ENCODE results near the gene EEF1A2.

DNA sequence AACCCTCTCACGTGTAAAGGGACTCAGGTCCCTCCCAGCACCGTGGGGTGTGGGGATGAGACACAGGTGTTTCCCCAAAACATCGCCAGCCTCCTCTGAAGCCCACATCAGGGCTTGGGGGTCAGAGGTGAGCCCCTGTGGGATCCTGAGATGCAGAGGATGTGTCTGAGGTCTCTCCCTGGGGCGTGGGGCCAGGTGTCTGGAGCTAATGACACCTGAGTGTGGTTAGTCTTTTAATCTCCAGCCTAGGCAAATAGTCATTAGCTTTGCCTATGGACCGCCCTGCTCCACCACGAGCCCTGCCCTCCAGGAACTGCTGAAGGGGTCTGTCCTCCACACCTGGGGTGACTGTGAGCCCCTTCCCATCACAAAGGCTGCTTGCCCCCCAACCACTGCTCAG lies 46.9 kb upstream of the EEF1A2 start:
- TF ChIP-seq, protein P1, sequence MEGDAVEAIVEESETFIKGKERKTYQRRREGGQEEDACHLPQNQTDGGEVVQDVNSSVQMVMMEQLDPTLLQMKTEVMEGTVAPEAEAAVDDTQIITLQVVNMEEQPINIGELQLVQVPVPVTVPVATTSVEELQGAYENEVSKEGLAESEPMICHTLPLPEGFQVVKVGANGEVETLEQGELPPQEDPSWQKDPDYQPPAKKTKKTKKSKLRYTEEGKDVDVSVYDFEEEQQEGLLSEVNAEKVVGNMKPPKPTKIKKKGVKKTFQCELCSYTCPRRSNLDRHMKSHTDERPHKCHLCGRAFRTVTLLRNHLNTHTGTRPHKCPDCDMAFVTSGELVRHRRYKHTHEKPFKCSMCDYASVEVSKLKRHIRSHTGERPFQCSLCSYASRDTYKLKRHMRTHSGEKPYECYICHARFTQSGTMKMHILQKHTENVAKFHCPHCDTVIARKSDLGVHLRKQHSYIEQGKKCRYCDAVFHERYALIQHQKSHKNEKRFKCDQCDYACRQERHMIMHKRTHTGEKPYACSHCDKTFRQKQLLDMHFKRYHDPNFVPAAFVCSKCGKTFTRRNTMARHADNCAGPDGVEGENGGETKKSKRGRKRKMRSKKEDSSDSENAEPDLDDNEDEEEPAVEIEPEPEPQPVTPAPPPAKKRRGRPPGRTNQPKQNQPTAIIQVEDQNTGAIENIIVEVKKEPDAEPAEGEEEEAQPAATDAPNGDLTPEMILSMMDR (conservative IDR thresholded peaks at IDR 0.05): no peak
- no peak for TF ChIP-seq EZH2 (IDR thresholded peaks at IDR 0.05; ENCODE audit: low read depth)

All from PC-9 (cell line).